ENCODE measurements around the gene NLGN4X. TPM values are rescaled to one million over a fixed set of nuclear protein-coding genes. Genes with fewer than 3 reads are reported as not detected.

NLGN4X gene
- under 1 TPM; 0.06 to 0.21 TPM for polyA plus RNA-seq

- 4 to 5% methylated on average over 12 of the region's 12 CpGs for WGBS, 2 donors
- Histone ChIP-seq H3K4me3 (ENCODE audit: low read depth in 1 of 2, low read length in 2 of 2) (peak within 1 kb of the TSS in 1 of 2 donors; percentile 4), H3K9me3 (ENCODE audit: control insufficient read depth in 2 of 2, insufficient read depth in 1 of 2, low read depth in 1 of 2, low read length in 1 of 2) (no peaks in the 10 kb centered on the region), H3K4me1 (ENCODE audit: control insufficient read depth in 2 of 2, insufficient read depth in 2 of 2, low read length in 1 of 2) (no peaks in the 10 kb centered on the region), H3K27ac (ENCODE audit: low read depth in 2 of 2, low read length in 1 of 2) (no peak within 1 kb of the TSS), H3K27me3 (ENCODE audit: control insufficient read depth in 1 of 2, insufficient read depth in 2 of 2, low read length in 2 of 2) (peaks cover 0 to 2% of the 10 kb centered on the region in 2 donors), H3K36me3 (ENCODE audit: control insufficient read depth in 2 of 2, insufficient read depth in 2 of 2, low read length in 1 of 2) (no peaks in the 10 kb centered on the region)
Observed at GRCh38 chrX:6228720-6229119, at the start of gene NLGN4X. TSS of gene NLGN4X (minus strand) at chrX:6228867. CDS start at chrX:6151466, 77,401 bp downstream.

- no peaks in the 10 kb centered on the region for H3K27me3 ChIP-seq (ENCODE audit: control insufficient read depth in 1 of 2, insufficient read depth in 2 of 2, low read length in 2 of 2)
- WGBS, 2 donors, result 74 to 80% methylated on average over 2 of the region's 2 CpGs
- H3K4me1 ChIP-seq (ENCODE audit: control insufficient read depth in 2 of 2, insufficient read depth in 2 of 2, low read length in 1 of 2), result no peaks in the 10 kb centered on the region
- no peaks in the 10 kb centered on the region for H3K9me3 ChIP-seq (ENCODE audit: control insufficient read depth in 2 of 2, insufficient read depth in 1 of 2, low read depth in 1 of 2, low read length in 1 of 2)
- H3K27ac ChIP-seq (ENCODE audit: low read depth in 2 of 2, low read length in 1 of 2), result no peak overlapping the region
- no peaks in the 10 kb centered on the region for H3K36me3 ChIP-seq (ENCODE audit: control insufficient read depth in 2 of 2, insufficient read depth in 2 of 2, low read length in 1 of 2)
- no peak overlapping the region for H3K4me3 ChIP-seq (ENCODE audit: low read depth in 1 of 2, low read length in 2 of 2)
Observed at GRCh38 chrX:6266041-6266440, 37.4 kb upstream of the NLGN4X start.

GRCh38 chrX:6262959-6263358, 34.3 kb upstream of the NLGN4X start:
- Histone ChIP-seq H3K4me1 (ENCODE audit: control insufficient read depth in 2 of 2, insufficient read depth in 2 of 2, low read length in 1 of 2) (no peaks in the 10 kb centered on the region), H3K4me3 (ENCODE audit: low read depth in 1 of 2, low read length in 2 of 2) (no peak overlapping the region), H3K36me3 (ENCODE audit: control insufficient read depth in 2 of 2, insufficient read depth in 2 of 2, low read length in 1 of 2) (no peaks in the 10 kb centered on the region), H3K27ac (ENCODE audit: low read depth in 2 of 2, low read length in 1 of 2) (no peak overlapping the region), H3K27me3 (ENCODE audit: control insufficient read depth in 1 of 2, insufficient read depth in 2 of 2, low read length in 2 of 2) (no peaks in the 10 kb centered on the region), H3K9me3 (ENCODE audit: control insufficient read depth in 2 of 2, insufficient read depth in 1 of 2, low read depth in 1 of 2, low read length in 1 of 2) (no peaks in the 10 kb centered on the region)
- 62 to 69% methylated on average over 3 of the region's 3 CpGs for WGBS, 2 donors

DNA sequence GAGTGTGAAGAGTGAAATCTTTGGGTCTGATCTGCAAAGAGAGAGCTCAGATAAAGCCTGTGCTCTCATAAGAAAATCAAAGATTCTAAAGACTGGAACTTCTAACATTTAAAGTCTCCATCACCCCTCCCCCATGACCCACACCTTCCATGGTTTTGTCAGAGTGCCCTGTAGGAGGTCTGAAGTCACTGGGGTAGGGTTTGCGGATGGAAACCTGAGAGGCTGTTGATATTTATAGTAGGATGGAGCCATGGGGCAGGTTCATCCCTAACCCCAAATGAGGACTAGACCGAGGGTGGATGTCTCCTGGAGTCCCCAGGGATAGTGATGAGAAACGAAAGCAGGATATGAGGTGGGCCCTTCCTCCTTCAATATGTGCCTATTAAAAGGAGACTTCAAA, 28.4 kb upstream of the NLGN4X start:
- H3K27ac ChIP-seq (ENCODE audit: low read depth in 2 of 2, low read length in 1 of 2), result no peak overlapping the region
- 41 to 45% methylated on average over 3 of the region's 3 CpGs for WGBS, 2 donors
- H3K4me3 ChIP-seq (ENCODE audit: low read depth in 1 of 2, low read length in 2 of 2), result no peak overlapping the region
- H3K36me3 ChIP-seq (ENCODE audit: control insufficient read depth in 2 of 2, insufficient read depth in 2 of 2, low read length in 1 of 2), result no peaks in the 10 kb centered on the region
- H3K27me3 ChIP-seq (ENCODE audit: control insufficient read depth in 1 of 2, insufficient read depth in 2 of 2, low read length in 2 of 2), result no peaks in the 10 kb centered on the region
- H3K9me3 ChIP-seq (ENCODE audit: control insufficient read depth in 2 of 2, insufficient read depth in 1 of 2, low read depth in 1 of 2, low read length in 1 of 2), result no peaks in the 10 kb centered on the region
- H3K4me1 ChIP-seq (ENCODE audit: control insufficient read depth in 2 of 2, insufficient read depth in 2 of 2, low read length in 1 of 2), result no peaks in the 10 kb centered on the region

DNA sequence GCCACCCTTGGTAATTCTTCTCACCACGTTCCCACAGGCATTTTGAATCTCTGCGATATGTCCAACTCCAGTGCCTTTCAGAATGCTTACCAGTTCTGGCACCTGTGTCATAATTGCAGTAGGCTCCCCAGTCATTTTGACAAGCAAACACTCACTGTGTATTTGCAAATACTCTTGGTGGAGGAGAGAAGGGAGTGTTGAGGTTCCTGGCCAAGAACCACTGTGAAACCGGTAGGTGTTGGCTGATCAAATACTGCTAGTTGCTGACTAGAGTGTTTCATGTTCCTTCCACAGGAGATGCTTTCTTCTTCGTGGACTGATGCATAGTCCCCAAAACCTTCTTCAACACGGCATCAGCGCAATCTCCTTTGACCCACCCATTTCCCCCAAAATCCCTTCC, 16.0 kb upstream of the NLGN4X start:
- Histone ChIP-seq H3K27me3 (ENCODE audit: control insufficient read depth in 1 of 2, insufficient read depth in 2 of 2, low read length in 2 of 2) (no peaks in the 10 kb centered on the region), H3K9me3 (ENCODE audit: control insufficient read depth in 2 of 2, insufficient read depth in 1 of 2, low read depth in 1 of 2, low read length in 1 of 2) (peaks cover 0 to 4% of the 10 kb centered on the region in 2 donors), H3K36me3 (ENCODE audit: control insufficient read depth in 2 of 2, insufficient read depth in 2 of 2, low read length in 1 of 2) (no peaks in the 10 kb centered on the region), H3K4me3 (ENCODE audit: low read depth in 1 of 2, low read length in 2 of 2) (no peak overlapping the region), H3K4me1 (ENCODE audit: control insufficient read depth in 2 of 2, insufficient read depth in 2 of 2, low read length in 1 of 2) (no peaks in the 10 kb centered on the region), H3K27ac (ENCODE audit: low read depth in 2 of 2, low read length in 1 of 2) (no peak overlapping the region)
- 84 to 85% methylated on average over 6 of the region's 6 CpGs for WGBS, 2 donors

- Histone ChIP-seq H3K4me3 (ENCODE audit: low read depth in 1 of 2, low read length in 2 of 2) (no peak overlapping the region), H3K27me3 (ENCODE audit: control insufficient read depth in 1 of 2, insufficient read depth in 2 of 2, low read length in 2 of 2) (no peaks in the 10 kb centered on the region), H3K9me3 (ENCODE audit: control insufficient read depth in 2 of 2, insufficient read depth in 1 of 2, low read depth in 1 of 2, low read length in 1 of 2) (peaks cover 0 to 7% of the 10 kb centered on the region in 2 donors), H3K27ac (ENCODE audit: low read depth in 2 of 2, low read length in 1 of 2) (no peak overlapping the region), H3K36me3 (ENCODE audit: control insufficient read depth in 2 of 2, insufficient read depth in 2 of 2, low read length in 1 of 2) (no peaks in the 10 kb centered on the region), H3K4me1 (ENCODE audit: control insufficient read depth in 2 of 2, insufficient read depth in 2 of 2, low read length in 1 of 2) (no peaks in the 10 kb centered on the region)
- WGBS, 2 donors, result 80 to 92% methylated on average over 3 of the region's 3 CpGs
Observed at GRCh38 chrX:6238576-6238975, 9.9 kb upstream of the NLGN4X start.

- H3K4me1 ChIP-seq (ENCODE audit: control insufficient read depth in 2 of 2, insufficient read depth in 2 of 2, low read length in 1 of 2), result no peaks in the 10 kb centered on the region
- peak overlapping the region in 1 of 2 donors; percentile 4 for H3K4me3 ChIP-seq (ENCODE audit: low read depth in 1 of 2, low read length in 2 of 2)
- no peak overlapping the region for H3K27ac ChIP-seq (ENCODE audit: low read depth in 2 of 2, low read length in 1 of 2)
- no peaks in the 10 kb centered on the region for H3K9me3 ChIP-seq (ENCODE audit: control insufficient read depth in 2 of 2, insufficient read depth in 1 of 2, low read depth in 1 of 2, low read length in 1 of 2)
- WGBS, 2 donors, result 3 to 12% methylated on average over 8 of the region's 8 CpGs
- H3K27me3 ChIP-seq (ENCODE audit: control insufficient read depth in 1 of 2, insufficient read depth in 2 of 2, low read length in 2 of 2), result peaks cover 0 to 2% of the 10 kb centered on the region in 2 donors
- H3K36me3 ChIP-seq (ENCODE audit: control insufficient read depth in 2 of 2, insufficient read depth in 2 of 2, low read length in 1 of 2), result no peaks in the 10 kb centered on the region
Observed at GRCh38 chrX:6227935-6228334, 732 bp downstream of the NLGN4X start.

DNA sequence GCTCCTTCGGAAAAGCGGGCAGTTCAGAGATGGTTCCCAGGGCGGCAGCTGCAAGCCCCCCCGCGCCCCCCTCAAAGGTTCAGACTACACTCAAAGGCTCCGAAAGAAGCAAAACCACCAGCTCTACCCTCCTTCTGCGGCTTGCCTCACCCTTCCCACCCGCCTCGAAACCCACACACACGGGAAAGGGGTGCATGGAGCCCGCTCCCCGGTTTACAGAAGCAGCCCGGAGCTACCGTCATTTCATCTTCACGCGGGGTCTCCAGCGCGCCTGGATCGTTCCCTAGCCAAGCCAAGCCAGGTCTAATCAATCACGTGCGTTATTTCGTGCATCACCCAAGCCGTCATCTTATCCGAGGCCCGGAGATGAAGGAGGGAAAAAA, 1.2 kb downstream of the NLGN4X start:
- Histone ChIP-seq H3K27me3 (ENCODE audit: control insufficient read depth in 1 of 2, insufficient read depth in 2 of 2, low read length in 2 of 2) (peaks cover 0 to 2% of the 10 kb centered on the region in 2 donors), H3K36me3 (ENCODE audit: control insufficient read depth in 2 of 2, insufficient read depth in 2 of 2, low read length in 1 of 2) (no peaks in the 10 kb centered on the region), H3K9me3 (ENCODE audit: control insufficient read depth in 2 of 2, insufficient read depth in 1 of 2, low read depth in 1 of 2, low read length in 1 of 2) (no peaks in the 10 kb centered on the region), H3K4me3 (ENCODE audit: low read depth in 1 of 2, low read length in 2 of 2) (peak overlapping the region in 1 of 2 donors; percentile 2), H3K4me1 (ENCODE audit: control insufficient read depth in 2 of 2, insufficient read depth in 2 of 2, low read length in 1 of 2) (no peaks in the 10 kb centered on the region), H3K27ac (ENCODE audit: low read depth in 2 of 2, low read length in 1 of 2) (no peak overlapping the region)
- WGBS, 2 donors, result 1 to 2% methylated on average over 25 of the region's 25 CpGs

GRCh38 chrX:6226596-6227452, 1.8 kb downstream of the NLGN4X start:
- Histone ChIP-seq H3K36me3 (ENCODE audit: control insufficient read depth in 2 of 2, insufficient read depth in 2 of 2, low read length in 1 of 2) (no peaks in the 10 kb centered on the region), H3K4me3 (ENCODE audit: low read depth in 1 of 2, low read length in 2 of 2) (peak overlapping the region; percentile 39 to 41), H3K27me3 (ENCODE audit: control insufficient read depth in 1 of 2, insufficient read depth in 2 of 2, low read length in 2 of 2) (peaks cover 0 to 2% of the 10 kb centered on the region in 2 donors), H3K4me1 (ENCODE audit: control insufficient read depth in 2 of 2, insufficient read depth in 2 of 2, low read length in 1 of 2) (no peaks in the 10 kb centered on the region), H3K9me3 (ENCODE audit: control insufficient read depth in 2 of 2, insufficient read depth in 1 of 2, low read depth in 1 of 2, low read length in 1 of 2) (no peaks in the 10 kb centered on the region), H3K27ac (ENCODE audit: low read depth in 2 of 2, low read length in 1 of 2) (no peak overlapping the region)
- 1% methylated on average over 49 to 65 of the region's 65 CpGs for WGBS, 2 donors
